GM12874 (cell line): ENCODE data around the gene PAQR4.

Source experiments
- TF ChIP-seq, protein P1 (sequence below): IDR thresholded peaks from 2 replicates; pipeline ENCODE4 v1.5.1; 2011; ENCODE audit warnings: low read depth, mild to moderate bottlenecking, control low read depth, low read length, moderate library complexity; ENCODE audit not compliant: insufficient read depth

Gene PAQR4

DNA sequence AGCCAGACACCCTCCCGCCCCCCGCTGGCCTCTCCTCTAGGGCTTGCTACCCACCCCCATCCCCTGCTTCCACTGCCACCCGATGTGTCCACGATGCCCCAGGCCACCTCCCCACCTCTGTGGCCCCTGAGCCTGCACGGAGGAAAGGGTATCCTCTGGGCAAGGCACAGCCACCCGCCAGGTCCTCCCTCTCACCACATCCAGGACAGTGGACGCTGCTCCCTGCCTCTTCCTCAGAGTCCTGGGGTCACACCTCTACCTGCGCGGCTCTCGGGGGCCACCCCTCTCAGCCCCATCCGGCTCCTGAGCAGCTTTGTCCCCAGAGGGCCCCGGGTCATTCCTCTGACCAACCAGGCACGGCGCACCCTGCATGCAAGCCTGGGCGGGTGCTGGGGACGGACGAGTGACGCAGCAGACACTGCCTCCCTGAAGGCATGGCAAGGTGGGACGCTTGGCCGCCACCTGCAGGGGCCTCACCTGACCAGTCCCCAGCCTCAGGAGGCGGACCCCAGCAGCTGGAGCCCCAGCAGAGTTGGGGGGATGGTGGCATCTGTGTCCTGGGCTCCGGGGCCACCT, 32.6 kb upstream of the PAQR4 start:
- TF ChIP-seq, protein P1, sequence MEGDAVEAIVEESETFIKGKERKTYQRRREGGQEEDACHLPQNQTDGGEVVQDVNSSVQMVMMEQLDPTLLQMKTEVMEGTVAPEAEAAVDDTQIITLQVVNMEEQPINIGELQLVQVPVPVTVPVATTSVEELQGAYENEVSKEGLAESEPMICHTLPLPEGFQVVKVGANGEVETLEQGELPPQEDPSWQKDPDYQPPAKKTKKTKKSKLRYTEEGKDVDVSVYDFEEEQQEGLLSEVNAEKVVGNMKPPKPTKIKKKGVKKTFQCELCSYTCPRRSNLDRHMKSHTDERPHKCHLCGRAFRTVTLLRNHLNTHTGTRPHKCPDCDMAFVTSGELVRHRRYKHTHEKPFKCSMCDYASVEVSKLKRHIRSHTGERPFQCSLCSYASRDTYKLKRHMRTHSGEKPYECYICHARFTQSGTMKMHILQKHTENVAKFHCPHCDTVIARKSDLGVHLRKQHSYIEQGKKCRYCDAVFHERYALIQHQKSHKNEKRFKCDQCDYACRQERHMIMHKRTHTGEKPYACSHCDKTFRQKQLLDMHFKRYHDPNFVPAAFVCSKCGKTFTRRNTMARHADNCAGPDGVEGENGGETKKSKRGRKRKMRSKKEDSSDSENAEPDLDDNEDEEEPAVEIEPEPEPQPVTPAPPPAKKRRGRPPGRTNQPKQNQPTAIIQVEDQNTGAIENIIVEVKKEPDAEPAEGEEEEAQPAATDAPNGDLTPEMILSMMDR: no peak

DNA sequence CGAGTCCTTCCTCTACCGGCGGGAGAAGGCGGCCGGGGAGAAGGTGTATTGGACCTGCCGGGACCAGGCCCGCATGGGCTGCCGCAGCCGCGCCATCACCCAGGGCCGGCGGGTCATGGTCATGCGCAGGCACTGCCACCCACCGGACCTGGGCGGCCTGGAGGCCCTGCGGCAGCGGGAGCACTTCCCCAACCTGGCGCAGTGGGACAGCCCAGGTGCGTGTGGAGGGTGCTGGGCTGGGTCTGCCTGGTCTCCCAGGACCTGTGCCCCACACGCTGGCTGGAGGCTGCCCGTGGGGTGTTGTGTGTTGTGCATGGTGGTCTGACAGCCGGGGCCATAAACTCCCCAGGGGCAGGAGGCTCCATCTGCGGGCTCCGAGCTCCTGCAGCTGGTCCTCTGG, 32.0 kb upstream of the PAQR4 start:
- TF ChIP-seq, protein P1: no peak

DNA sequence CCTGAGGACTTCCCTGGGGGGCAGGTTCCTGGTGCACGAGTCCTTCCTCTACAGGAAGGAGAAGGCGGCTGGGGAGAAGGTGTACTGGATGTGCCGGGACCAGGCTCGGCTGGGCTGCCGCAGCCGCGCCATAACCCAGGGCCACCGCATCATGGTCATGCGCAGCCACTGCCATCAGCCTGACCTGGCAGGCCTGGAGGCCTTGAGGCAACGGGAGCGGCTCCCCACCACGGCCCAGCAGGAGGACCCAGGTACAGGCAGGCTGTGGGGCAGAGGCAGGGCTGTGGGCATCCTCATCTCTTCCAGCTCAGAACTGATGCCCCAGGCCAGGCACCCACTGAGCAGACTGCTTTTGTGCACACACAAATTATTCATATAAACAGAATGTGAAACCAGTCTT, 30.9 kb upstream of the PAQR4 start:
- TF ChIP-seq, protein P1: no peak

DNA sequence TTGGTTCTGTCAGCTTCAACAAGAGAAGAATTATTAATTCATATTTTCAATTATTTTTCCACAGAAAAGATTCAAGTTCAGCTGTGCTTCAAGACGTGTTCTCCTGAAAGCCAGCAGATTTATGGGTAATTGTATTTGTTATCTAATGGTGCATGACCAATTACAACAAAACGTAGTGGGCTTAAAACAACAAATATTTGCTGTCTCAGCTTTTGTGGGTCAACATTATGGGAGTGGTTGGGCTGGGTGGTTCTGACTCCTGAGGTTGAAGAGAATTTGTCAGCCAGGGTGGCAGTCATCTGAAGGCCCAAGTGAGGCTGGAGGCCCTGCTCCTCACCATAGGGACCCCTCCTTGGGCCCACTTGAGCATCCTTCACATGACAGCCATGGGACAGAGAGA, 29.2 kb upstream of the PAQR4 start:
- TF ChIP-seq, protein P1: no peak

DNA sequence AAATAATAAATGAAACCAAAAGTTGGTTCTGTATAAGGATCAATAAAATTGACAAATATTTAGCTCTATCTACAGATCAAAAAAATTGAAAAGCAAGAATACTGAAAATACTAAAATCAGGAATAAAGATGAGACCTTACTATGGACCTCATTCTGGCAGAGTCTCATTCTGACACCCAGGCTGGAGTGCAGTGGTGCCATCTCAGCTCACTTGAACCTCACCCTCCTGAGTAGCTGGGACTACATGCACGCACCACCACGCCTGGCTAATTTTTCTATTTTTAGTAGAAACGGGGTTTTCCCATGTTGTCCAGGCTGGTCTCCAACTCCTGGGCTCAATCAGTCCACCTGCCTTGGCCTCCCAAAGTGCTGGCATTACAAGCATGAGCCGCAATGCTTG, 27.1 kb upstream of the PAQR4 start:
- TF ChIP-seq, protein P1: no peak

DNA sequence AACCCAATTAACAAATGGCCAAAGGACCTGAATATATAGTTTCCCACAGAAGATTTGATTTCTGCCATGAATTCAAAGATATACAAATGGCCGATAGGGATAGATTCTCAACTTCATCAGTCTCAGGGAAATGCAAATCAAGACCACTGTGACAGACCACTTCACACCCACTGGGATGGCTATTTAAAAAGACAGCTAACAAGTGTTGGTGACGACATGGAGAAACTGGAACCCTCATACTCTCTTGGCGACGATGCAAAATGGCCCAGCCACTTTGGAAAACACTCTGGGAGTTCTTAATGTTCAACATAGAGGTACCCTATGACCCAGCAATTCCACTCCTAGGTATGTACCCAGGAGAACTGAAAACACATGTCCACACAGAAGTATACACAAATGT, 22.5 kb upstream of the PAQR4 start:
- TF ChIP-seq, protein P1: no peak

DNA sequence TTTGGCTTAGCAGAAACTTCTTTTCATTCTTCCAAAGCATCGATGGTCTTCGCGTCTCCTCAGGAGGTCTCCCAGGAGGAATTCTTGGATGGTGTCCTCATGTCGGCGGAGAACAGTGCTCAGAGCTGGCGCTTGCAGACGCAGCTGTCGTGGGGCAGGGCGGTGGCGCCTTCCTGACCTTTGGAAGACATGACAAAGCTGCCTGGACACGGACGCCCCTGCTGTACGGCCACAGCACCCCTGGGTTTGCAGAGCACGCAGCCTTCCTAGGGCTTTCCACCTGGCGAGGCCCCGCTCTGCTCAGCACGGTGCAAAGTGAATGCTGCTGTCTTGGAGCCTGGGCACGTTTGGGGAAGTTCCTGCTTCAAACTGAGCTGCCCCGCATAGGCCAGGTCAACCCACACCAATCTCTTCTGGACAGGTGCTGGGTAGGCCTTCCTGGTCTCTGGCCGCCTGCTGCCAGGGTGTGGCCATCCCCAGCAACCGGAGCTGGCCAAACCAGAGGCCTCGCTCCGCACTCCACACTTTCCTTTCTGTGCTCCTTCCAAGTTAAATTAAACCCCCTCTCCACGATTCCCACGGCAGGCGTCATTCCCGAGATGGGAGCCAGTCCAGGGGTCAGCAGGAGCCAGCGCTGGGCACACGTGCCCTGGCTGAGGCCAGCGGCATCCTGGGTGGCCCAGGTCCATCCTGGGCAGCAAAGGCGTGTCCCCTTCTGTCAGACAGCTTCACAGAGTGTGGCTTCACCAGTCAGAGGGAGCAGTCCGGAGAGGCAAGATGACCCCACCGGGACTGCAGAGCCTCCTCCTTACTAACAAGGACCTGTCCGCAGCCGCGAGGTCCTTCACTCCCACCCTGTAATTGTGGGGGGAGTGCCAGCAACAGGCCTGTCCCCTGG, 20.1 kb upstream of the PAQR4 start:
- TF ChIP-seq, protein P1: no peak
